CD1c-positive myeloid dendritic cell (primary cell): ENCODE data around the gene SECTM1.

Experiments
- DNase-seq: peaks from one replicate; pipeline ENCODE4 v3.0.0-alpha.2; 2016; ENCODE audit errors: extremely low spot score

The SECTM1 gene

DNA sequence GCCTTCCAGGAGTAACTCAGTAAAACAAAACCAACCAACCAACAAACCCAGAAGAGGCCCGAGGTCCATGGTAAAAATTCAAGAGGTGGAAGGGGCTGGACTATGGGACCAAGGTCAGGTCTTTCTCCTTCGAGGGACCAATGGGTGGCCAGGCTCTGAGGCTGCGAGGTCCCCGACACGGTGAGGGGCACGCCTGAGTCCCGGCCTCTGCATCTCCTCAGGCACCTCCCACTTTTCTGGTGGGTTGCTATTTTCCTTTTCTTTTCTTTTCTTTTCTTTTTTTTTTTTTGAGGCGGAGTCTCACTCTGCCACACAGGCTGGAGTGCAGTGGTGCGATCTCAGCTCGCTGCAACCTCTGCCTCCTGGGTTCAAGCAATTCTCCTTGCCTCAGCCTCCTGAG, 34.1 kb downstream of the SECTM1 start:
- DNase-seq, result no peak

DNA sequence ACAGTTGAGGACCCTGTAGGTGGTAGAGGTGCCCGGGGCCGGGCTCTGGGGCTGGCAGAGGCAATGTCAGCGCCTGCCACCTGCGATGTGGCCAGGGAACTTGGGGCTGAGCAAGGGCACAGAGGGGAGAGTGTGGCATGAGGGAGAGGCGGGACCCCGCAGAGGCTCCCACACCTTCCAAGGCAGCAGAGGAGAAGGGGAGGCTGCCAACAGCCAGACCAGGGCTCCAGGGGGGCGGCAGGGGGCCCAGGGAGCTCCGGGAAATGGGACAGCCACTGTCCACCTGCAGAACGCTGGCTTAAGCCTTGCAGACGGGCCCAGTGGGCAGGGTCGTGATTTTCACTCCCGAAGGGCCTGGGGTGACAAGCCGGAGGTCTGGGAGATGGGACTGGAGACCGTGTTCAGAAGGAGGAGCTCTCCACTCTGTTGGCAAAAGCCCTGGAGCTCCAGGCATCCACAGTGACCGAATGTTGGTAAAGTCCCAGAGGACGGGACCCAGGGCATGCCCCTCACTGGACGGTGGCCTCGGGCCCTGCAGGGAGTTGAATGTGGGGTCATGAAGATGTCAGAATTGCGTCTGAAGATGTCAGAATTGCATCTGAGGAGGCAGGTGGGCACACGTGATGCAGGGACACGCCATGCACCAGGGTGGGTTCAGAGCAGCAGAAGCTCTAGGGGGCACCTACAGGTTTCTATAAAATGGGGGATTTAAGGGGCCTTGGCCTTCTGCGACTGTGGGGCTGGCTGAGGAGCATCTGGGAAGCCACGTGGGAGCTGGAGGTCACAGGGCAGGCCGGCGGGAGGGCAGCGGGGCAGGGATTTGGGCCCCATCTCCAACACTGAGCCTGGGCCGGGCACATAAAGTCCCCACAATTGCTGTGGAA, 34.8 kb downstream of the SECTM1 start:
- DNase-seq, result no peak

DNA sequence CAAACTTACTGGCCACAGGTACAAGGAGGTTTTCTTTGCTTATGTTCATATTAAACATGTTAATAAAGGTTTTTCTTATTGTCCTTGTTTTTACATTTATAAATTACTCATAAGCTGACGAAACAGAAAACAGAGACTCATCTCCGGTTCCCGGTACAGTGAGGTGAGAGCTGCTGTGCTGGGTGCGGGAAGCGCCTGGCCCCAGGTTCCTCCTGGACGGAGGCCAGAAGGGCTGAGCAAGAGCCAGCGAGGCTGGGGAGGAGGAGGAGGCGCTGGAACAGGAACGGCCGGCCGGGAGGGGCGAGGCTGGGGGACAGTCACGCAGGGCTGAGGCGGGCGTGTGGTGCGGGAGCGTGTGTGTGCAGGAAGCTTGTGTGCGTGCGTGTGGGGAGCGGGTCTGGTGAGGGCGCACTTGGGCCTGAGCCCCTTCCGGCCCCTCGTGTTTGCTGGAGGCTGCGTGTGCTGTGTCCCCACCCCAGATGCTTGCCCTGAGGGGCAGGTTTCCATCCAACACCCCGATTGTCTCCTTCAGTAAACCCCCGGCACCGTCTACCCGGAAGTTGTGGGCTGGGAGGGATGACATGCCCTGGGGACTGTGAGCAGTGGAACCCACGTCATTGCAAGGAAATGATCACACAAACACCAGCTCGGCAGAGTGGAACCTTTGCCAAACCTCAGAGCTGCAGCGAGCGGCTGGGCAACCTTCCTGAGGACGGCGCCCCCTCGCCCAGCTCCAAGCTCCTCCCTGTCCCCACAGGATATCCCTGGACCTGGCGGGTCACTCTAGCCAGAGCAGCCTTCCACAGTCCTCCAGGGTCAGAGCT, 35.6 kb downstream of the SECTM1 start:
- DNase-seq, result peak; percentile 94

DNA sequence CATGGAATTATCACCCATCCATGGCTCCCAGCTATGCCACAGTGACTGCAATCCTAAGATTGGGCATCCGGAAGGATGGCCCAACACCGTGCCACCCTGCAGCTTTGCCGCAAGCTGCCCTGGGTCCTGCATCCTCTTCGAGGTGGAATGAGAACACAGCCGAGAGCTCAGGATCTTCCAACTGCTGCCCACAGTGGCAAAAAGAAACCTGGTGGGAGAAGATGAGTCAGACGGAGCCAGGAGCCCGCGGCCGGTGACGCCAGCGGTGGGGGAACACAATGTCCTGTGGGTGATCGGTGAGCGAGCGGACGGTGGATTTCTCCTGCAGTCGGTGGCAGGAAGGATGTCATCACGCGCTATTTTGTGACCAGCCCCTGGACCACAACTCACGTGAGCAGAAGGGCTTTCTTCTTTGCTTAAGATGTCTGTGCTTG, 36.3 kb downstream of the SECTM1 start:
- DNase-seq, result peak; percentile 94

DNA sequence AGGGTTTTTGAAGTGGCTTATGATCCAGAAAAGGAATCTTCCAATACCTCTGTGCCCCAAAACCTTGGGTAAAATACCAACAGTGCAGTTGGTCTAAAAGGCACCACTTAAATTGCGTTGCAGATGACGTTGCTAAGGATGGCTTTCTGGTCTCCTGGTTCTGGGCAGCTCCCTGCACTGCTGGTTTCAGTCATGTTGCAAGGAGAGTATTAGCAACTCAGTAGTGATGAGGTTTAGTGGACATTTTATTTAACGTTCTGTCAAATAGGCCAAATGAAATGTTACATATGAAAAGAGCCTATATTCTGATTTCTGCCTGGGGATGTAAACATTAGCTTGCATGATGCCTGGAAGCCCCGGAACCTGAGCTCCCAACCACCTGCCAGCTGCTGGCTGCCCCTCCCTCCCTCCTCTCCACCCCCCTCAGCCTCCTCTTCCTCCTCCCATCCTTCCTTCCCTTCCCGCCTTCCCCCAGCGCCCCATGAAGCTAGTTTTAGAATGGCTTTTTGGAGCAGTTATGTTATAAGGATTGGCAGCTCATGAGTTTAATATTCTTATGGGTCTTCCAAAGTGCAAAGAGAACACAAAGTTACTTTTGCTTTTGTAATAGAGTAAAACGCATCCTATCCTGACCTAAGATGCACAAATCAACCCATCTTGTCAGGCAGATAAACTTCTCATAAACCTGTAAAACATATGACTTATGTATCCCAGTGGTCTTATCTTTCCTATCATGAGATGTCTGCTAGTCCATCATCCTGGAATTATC, 36.9 kb downstream of the SECTM1 start:
- no peak for DNase-seq

DNA sequence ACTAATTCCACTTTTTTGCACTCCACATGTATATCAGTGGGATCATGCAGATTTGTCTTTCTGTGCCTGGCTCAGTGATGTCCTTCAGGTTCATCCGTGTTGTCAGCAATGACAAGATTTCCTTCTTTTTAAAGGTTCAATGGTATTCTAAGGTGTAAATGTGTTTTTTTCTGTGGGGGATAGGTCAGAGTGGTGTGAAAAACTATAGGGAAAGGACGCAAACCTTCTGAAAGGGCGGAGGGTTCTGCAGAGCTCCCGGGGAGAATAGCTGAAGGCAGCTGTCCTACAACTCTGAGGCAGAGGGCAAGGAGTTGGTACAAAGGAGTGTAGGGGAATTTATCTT, 38.1 kb downstream of the SECTM1 start:
- DNase-seq, result no peak

DNA sequence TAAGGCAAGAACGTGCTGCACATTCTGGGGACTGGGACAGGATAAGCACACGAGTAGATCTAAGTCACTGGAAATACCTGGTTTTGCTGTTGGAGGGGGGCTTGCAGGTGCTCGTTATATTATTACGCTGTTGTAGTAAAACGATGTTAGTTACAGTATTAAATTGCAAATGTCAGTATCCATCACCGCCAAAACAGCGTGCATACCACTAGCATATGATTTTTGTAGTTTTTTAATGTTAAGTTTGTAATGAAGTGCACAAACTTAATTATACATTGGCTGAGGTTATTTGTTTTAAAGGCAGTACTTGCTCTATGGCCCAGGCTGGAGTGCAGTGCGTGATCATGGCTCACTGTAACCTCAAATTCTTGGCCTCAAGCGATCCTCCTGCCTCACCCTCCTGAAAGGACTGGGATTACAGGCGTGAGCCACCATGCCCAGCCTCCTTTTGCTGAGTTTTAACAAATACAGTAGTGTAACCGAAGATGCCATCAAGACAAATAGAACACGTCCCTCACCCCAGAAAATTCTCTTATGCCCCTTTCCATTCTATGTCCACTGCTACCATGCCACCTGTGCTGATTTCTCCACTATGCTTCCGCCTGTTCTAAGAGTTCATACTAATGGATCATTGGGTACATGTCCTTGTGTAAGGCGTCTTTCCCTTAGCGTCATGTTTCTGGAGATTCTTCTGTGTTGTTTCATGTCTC, 39.3 kb downstream of the SECTM1 start:
- no peak for DNase-seq

DNA sequence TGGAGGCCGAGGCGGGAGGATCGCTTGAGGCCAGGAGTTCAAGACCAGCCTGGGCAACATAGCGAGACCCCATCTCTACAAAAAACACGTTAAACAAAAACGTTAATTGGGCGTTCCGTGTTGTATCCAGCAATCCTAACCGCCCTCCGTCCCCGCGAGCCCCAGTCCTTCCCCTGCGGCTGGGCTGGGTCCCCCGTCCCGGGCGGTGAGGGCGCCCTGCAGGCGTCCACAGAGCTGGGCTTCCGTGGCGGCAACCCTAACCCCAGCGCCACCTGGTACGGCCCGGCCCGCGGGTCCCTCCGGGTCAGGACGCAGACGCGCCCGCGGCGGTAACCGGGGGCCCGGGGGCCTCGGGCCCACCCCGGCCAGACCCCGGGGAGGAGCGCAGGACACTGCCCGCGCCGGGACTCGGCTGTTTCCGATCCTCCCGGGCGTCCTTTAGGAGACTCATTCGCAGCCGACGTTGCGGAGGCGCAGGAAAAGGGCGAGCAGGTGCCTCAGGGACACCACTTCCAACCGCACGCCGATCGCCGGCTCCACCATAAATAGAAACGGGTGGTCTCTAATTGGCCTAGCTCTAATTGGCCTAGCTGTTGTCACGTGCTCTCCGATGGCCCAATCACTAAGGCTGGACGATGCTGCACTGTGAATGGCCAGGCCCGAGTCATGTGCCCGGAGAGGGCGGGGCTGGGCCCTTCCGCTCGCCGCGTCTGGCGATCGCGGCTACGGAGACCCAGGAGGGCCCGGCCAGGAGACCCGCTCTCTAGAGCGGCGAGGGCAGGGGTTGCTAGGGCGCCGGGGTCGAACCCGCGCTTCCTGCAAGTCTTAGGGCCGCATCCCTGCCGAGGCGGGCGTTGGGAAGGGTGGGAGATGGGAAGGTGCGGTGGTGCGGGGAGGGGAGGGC, 41.1 kb downstream of the SECTM1 start:
- peak; percentile 97 for DNase-seq

DNA sequence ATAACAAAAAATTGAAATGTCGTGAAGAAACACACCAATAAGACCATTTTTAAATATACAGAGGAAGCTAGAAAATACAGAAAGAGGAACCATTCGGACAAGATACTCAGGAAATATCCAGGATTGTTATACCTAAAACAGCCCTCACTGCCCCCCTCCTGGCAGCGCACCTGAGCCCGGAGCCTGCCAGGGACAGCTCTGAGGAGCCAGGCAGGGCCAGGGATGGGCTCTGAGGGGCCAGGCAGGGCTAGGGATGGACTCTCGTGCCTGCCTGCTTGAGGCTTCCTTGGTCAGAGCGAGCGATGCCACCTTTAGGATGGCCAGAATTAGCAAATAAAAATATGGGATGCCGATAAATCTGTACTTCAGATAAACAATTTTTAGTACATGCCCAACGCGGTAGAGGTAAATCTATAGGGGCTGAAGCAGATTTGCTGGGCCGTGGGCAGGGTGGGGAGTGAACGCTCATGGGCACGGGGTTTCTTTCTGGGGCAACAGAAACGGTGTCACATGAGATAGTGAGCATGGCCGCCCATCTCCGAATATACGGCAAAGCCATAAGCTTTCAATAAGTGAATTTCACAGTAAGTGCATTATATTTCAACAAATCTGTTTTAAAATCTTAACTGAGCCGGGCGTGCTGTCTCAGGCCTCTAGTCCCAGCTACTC, 41.9 kb downstream of the SECTM1 start:
- peak; percentile 22 for DNase-seq

DNA sequence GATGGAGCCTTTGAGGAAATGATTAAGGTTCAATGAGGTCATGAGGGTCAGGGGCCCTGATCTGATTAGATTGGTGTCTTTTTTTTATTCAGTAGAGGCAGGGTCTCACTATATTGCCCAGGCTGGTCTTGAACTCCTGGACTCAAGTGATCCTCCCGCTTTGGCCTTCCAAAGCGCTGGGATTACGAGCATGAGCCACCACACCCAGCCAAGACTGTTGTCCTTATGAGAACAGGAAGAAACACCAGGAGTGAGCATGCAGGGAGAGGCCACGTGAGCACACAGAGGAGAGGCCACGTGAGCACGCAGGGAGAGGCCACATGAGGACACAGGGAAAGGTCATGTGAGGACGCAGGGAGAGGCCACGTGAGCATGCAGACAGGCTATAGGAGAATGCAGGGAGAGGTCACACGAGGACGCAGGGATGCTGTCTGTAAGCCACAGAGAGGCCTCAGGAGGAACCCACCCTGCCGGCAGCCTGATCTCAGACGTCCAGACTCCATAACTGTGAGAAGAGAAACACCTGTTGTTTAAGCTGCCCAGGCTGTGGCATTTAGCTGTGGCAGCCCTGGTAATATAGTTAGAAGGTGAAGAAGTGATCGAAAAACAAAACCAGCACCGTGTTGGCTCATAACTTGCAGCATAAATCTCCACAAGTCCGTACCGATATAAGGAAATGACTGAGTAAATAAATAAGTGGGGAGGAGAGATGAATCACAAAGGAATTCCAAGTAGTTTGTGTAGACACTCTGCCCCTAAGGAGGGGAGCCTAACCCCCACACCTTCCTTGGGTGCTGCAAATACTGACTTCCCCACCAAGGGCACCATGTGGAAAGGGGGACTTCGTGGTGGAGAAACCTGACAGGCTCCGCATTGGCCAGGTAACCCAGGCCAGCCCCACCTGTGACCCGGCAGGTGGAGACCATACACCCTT, 45.4 kb downstream of the SECTM1 start:
- peak; percentile 50 for DNase-seq

DNA sequence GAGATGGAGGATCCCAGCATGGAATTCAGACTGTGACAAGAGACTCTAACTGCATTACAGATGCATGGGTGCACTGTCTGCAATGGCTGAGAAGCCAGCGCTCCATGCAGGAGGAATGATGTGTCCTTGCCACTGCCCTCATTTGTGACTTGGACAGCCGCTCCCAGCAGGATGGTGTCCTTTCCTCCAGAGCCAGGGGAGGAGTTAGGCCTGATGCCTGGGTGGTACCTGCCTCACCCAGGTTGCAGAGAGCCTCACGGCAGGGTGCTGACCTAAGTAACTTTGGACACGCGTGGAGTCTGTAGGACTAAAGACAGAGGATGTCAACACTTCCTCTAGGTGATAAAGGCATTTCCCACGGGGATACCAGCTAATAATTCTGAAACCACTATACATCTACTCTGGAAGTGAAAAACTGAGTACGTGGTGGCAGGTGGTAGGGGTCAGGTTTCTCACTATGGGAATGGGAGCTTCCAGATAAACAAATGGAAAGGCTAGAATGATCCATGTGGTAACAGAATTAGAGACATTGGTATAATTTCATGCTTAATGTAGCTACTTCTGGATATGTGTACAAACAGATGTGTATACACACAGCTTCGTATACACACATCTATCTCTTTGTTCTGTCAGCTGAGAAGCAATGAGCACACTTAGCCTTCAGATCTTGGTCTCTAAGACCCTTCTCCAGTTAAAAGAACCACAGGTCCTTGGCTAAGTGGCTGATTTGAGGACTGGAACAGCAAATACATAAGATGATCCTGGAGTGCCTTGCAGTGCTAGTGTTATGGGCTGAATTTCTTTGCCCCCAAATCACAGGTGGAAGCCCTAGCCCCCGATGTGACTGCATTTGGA, 46.3 kb downstream of the SECTM1 start:
- no peak for DNase-seq

DNA sequence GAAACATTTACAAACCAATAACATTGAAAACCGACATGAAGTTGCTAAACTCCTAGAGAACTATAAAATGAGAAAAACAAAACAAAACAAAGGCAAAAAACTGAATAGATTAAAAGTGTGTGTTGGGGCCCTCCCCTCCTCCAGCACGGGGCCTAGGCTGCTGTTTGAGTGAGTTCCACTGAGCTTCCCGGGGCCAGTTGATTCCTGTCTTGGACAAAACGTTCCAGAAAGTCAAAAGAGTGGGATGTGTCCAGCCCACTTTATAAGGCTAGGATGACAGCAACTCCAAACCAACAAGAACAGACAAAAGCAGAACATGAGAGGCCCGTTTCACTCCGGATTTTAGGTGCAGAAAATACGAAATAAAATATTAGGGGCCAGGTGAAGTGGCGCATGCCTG, 48.4 kb downstream of the SECTM1 start:
- no peak for DNase-seq

DNA sequence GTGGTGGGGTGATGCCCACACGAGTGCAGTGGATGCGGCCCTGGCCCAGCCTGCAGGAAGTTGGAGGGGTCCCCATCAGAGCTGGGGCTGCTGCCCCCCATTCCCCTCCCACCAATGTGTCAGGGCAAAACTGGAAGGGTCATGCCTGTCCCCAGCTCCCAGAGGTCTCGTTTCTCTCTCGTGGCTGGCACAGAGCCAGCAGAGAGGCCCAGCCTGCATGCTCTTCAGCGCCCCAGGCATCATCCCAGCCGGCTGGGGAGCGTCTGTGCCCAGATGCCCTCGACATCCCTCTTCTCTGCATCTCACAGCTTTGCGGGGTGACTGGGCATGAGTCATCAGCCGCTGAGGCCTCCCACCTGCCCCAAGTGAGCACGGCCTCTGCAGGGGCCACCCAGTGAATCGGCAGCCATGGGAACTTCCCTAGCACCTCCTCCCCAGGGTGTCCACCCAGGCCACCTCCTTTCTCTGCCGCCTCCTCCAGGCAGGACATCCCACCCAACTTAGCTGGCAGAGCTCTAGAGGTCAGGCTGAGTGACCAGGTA, 50.3 kb downstream of the SECTM1 start:
- DNase-seq, result peak; percentile 80

DNA sequence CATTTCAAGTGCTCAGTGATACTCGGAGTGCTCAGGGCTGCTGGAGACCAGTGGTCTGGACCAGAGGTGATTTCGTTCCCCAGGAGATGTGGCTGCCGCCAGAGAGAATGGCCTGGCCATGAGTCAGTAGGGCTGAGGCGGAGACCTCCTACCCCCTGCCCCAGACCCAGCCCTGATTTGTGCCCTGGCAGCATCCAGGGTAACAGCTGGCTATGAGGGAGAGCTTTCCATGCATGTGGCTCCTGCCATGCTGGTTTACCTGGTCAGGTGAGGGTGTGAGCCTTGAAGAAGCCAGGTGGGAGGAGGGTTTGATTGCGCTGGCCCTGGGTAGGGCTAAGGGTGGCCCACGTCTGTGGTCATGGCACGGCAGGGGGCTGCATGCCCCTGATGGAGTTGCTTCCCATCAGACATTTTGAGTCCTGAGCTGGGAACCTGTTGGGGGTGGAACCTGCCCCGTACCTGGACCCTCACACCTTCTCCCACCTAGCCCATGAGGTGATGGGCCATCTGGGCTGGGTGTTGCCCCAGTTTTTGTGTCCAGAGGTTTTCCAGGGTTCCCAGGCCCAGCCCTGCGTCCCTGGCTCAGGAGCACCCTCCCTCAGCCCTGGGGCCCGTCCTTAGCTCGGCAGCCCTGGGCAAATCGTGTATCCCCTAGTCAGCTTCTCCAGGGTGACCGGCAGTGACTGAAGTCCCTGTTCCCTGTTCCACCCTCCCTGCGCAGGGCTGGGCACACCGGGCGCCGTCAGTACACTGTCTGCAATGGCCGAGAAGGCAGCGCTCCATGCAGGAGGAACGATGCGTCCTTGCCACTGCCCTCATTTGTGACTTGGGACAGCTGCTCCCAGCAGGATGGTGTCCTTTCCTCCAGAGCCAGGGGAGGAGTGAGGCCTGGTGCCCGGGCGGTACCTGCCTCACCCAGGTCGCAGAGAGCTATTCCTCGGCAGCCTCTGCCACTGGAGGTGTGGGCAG, 51.0 kb downstream of the SECTM1 start:
- DNase-seq, result no peak

DNA sequence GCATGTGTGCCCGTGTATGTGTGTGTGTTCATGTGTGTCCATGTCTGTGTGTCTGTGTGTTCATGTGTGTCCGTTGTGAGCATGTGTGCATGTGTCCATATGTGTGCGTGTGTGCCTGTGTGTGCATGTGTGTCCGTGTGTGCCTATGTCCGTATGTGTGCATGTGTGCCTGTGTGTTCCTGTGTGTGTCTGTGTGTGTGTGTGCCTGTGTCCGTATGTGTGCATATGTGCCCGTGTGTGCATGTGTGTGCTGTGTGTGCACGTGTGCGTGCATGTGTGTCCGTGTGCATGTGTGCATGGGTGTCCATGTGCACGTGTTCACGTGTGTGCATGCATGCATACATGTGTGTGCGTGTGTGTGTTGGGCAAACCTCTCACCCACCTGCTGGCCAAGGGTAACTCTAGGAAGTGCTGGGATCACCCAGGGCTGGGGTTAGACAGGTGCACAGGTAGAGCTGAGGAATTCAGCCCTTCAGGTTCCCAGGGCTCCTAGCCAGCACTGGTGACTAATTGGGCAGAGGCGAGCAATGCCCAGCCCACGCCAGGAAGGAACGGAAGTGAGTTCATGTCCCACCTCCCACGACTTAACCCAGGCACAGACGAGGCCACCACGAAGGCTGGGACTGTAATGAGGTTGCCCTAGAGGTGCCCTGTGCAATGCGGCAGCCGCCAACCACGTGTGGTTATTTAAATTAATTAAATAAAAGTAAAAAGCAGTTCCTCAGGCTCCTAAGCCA, 51.9 kb downstream of the SECTM1 start:
- DNase-seq, result peak; percentile 92

DNA sequence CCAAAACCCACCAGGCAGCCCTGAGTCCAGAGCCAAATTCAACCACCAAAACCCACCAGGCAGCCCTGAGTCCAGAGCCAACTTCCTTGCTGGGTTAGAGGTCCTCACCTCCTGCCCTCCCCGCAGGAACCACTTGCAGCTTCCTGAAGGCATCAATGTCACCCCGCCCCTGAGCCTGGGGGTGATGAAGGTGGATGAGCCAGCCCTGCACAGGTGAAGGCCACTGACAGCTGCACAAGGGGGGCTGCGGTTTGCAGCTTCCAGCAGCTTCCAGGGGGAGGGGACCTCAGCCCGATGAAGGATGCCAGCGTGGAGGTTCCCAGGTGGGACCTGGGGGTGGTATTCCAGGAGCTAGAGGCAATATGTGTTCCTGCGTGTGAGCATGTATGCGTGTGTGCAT, 52.5 kb downstream of the SECTM1 start:
- no peak for DNase-seq
